B cell (primary cell): ENCODE data around the gene CRAT. TPM values are rescaled to one million over a fixed set of nuclear protein-coding genes. Genes with fewer than 3 reads are reported as not detected.

Experiments used
- ATAC-seq: fragments of 200-7000 bp; cut with Tn5 transposase; one replicate; pipeline ENCODE4 v1.10.0; 2021; ENCODE audit warnings: low read depth, mild to moderate bottlenecking, moderate number of reproducible peaks, moderate library complexity
- CTCF ChIA-PET: fragments of 350-600 bp; sonication (Branson Sonifier 250); formaldehyde crosslinking; loops from one replicate; lab custom pipeline; 2021; ENCODE audit warnings: antibody characterized with exemption, inconsistent platforms; lab: Charles Lee
- POLR2A ChIA-PET: fragments of 350-600 bp; sonication (Branson Sonifier 250); formaldehyde crosslinking; loops from one replicate; lab custom pipeline; 2021; ENCODE audit warnings: antibody characterized with exemption; lab: Charles Lee
- DNase-seq: peaks from one replicate; pipeline ENCODE4 v3.0.0; 2013
- H2AFZ ChIP-seq: 2 replicates; pipeline ENCODE4 v1.6.1; 2012; ENCODE audit warnings: mild to moderate bottlenecking, low read depth, low read length; ENCODE audit not compliant: insufficient read depth, poor library complexity, severe bottlenecking
- H3K27ac ChIP-seq, 2 donors: 1 replicate in 1 of 2; 2 replicates in 1 of 2; pipeline ENCODE4 v1.5.1; 2012 to 2013; ENCODE audit warnings: low read length in 2 of 2, mild to moderate bottlenecking in 2 of 2, moderate library complexity in 1 of 2
- H3K27me3 ChIP-seq, 4 experiments: fragments of 200-600 bp in 1 of 4; sonication (generic) in 1 of 4; replicated peaks in 1 of 4; 1 replicate in 2 of 4; 2 replicates in 2 of 4; pipeline versions ENCODE4 v1.6.1 to v1.7.0; 2013 to 2016; ENCODE audit warnings: low read length in 3 of 4, mild to moderate bottlenecking in 2 of 4, mixed read lengths in 1 of 4, moderate library complexity in 1 of 4; ENCODE audit not compliant: insufficient read depth in 4 of 4, control insufficient read depth in 3 of 4; ENCODE audit errors: control extremely low read depth in 1 of 4
- H3K36me3 ChIP-seq, 2 experiments: replicated peaks in 1 of 2; 1 replicate in 1 of 2; 2 replicates in 1 of 2; pipeline versions ENCODE4 v1.6.1 to v1.7.1; 2013; ENCODE audit warnings: low read length in 1 of 2; ENCODE audit not compliant: insufficient read depth in 2 of 2, control insufficient read depth in 1 of 2; ENCODE audit errors: control extremely low read depth in 1 of 2, extremely low read depth in 1 of 2
- H3K4me1 ChIP-seq, 2 donors: fragments of 200-600 bp in 1 of 2; sonication (generic) in 1 of 2; 1 replicate in 1 of 2; 2 replicates in 1 of 2; pipeline versions ENCODE4 v1.5.1 to v1.6.1; 2013 to 2017; ENCODE audit warnings: low read length in 2 of 2; ENCODE audit not compliant: control insufficient read depth in 2 of 2, insufficient read depth in 2 of 2
- H3K4me2 ChIP-seq: replicated peaks from 2 replicates; pipeline ENCODE3; 2012; ENCODE audit warnings: mild to moderate bottlenecking, low read depth, low read length; ENCODE audit not compliant: poor library complexity, severe bottlenecking
- H3K4me3 ChIP-seq, 5 experiments: fragments of 200-600 bp in 1 of 5; sonication (generic) in 1 of 5; 1 replicate in 3 of 5; 2 replicates in 2 of 5; pipeline versions ENCODE4 v1.5.1 to v1.7.0; 2011 to 2016; ENCODE audit warnings: low read length in 4 of 5, mild to moderate bottlenecking in 4 of 5, low read depth in 2 of 5, control low read depth in 1 of 5, moderate library complexity in 1 of 5; ENCODE audit not compliant: insufficient read depth in 1 of 5; ENCODE audit errors: control extremely low read depth in 1 of 5, extremely low read depth in 1 of 5
- H3K79me2 ChIP-seq: fragments of 200-600 bp; sonication (generic); one replicate; pipeline ENCODE4 v1.6.0; 2016; ENCODE audit warnings: low read length; ENCODE audit not compliant: control insufficient read depth, insufficient read depth
- H3K9ac ChIP-seq: fragments of 200-600 bp; sonication (generic); 2 replicates; pipeline ENCODE4 v1.6.1; 2017; ENCODE audit warnings: mild to moderate bottlenecking, low read length, moderate library complexity
- H3K9me3 ChIP-seq, 3 donors: one replicate each; pipeline versions ENCODE4 v1.6.1 to v1.7.1; 2013; ENCODE audit warnings: low read length in 2 of 3; ENCODE audit not compliant: control insufficient read depth in 2 of 3, insufficient read depth in 1 of 3; ENCODE audit errors: control extremely low read depth in 1 of 3
- H4K20me1 ChIP-seq: 2 replicates; pipeline ENCODE4 v1.6.0; 2012; ENCODE audit warnings: mild to moderate bottlenecking, low read length; ENCODE audit not compliant: insufficient read depth, control insufficient read depth, poor library complexity, severe bottlenecking
- H3K27ac Mint-ChIP-seq: one replicate; pipeline ENCODE4 v1.8.0; 2021; ENCODE audit warnings: mixed read lengths
- H3K27me3 Mint-ChIP-seq: one replicate; pipeline ENCODE4 v1.8.0; 2021; ENCODE audit warnings: mixed read lengths
- H3K4me1 Mint-ChIP-seq: one replicate; pipeline ENCODE4 v1.8.0; 2021; ENCODE audit warnings: mixed read lengths
- H3K4me3 Mint-ChIP-seq: one replicate; pipeline ENCODE4 v1.8.0; 2021; ENCODE audit warnings: mixed read lengths
- H3K9me3 Mint-ChIP-seq: one replicate; pipeline ENCODE4 v1.8.0; 2022; ENCODE audit warnings: mixed read lengths; ENCODE audit not compliant: insufficient read depth
- EZH2 ChIP-seq: IDR thresholded peaks from 2 replicates; pipeline ENCODE4 v1.6.1; 2012; ENCODE audit warnings: borderline replicate concordance, low read depth, mild to moderate bottlenecking, moderate library complexity, low read length; ENCODE audit not compliant: insufficient read depth, poor library complexity, severe bottlenecking
- WGBS: methylation state at CpG from one replicate; pipeline ENCODE4 v1.1.5; 2013; ENCODE audit warnings: missing lambda C conversion rate; ENCODE audit not compliant: insufficient coverage; 5-methylcytosine and 5-hydroxymethylcytosine counted together
- intact Hi-C: fragments of 100-400 bp; cut with micrococcal nuclease; formaldehyde crosslinking; loops from one replicate; pipeline ENCODE4 v1.10.0; 2022
- polyA plus RNA-seq: library from polyadenylated mRNA; depleted of rRNA; stranded (reverse); fragments of >200 nt; gene quantifications from 2 replicates; pipeline ENCODE4 v1.2.3, GENCODE V29; 2012
- total RNA-seq, 2 donors: library from RNA; stranded (reverse); fragments of 120-200 nt in 1 of 2; gene quantifications; 1 replicate in 1 of 2; 2 replicates in 1 of 2; pipeline versions ENCODE4 v1.2.3 to v1.2.4, GENCODE V29; 2013 to 2022
- TF ChIP-seq, protein P1 (sequence below): fragments of 200-600 bp; IDR thresholded peaks from one replicate; pipeline ENCODE4 v1.8.0; 2022; ENCODE audit warnings: antibody characterized with exemption, mild to moderate bottlenecking

Gene CRAT
- total and polyA plus RNA-seq, 2 donors (not counting 1 experiment from before 2014, with no cell fraction given): 8.0 to 14.1 TPM

DNA sequence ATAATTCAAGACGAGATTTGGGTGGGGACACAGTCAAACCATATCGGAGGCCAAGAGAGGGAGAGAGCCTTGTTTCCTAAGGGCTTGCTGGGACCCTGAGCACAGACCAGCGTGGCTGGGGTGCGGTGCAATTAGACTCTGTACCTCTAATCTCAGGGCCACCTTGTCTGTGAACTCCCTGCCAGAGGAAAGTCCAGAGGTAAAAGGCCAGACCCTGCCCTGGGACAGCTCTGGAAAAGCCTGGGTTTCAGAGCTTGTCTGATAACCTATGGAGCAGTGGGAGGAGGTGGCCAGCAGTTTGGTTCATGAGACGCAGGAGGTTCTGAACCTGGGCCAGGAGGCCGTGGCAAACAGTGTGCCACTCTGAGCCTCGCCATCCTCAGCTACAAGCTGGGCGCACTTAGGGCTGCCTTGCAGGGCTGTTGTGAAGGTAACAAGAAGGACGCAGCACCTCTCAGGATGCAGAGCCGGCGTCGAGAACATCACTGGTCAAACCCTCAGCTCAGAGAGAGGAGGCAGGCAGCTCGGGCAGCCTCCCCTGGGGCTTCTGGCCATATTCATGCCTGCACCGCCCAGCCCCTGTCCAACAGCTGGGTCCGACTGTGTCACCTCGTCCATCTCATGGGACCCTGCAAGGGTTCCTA, 34.5 kb downstream of the CRAT start:
- H3K4me3 ChIP-seq: no peak overlapping the region
- H3K79me2 ChIP-seq: peaks cover 4% of the 10 kb centered on the region
- Mint-ChIP-seq H3K9me3 (no peaks in the 10 kb centered on the region), H3K27me3 (no peaks in the 10 kb centered on the region), H3K4me3 (no peak overlapping the region), H3K27ac (no peak overlapping the region), H3K4me1 (peaks cover 15% of the 10 kb centered on the region)
- ChIA-PET CTCF (interaction anchor here (1.1 kb wide), 1 partner anchor 67 kb away, joined by 3 read pairs; no protein-coding TSS in a partner anchor), POLR2A (interaction anchor here (0.6 kb wide), 1 partner anchor 1197 kb away, joined by 3 read pairs; no protein-coding TSS in a partner anchor)
- no peaks in the 10 kb centered on the region for H4K20me1 ChIP-seq
- H3K4me2 ChIP-seq: no peak overlapping the region
- no peaks in the 10 kb centered on the region for H3K27me3 ChIP-seq
- H2AFZ ChIP-seq: no peak overlapping the region
- H3K27ac ChIP-seq: no peak overlapping the region
- no peak for DNase-seq
- WGBS: 95% methylated on average over 16 of the region's 16 CpGs
- intact Hi-C loops: no loop called here
- no peak for TF ChIP-seq EZH2
- TF ChIP-seq, protein P1, sequence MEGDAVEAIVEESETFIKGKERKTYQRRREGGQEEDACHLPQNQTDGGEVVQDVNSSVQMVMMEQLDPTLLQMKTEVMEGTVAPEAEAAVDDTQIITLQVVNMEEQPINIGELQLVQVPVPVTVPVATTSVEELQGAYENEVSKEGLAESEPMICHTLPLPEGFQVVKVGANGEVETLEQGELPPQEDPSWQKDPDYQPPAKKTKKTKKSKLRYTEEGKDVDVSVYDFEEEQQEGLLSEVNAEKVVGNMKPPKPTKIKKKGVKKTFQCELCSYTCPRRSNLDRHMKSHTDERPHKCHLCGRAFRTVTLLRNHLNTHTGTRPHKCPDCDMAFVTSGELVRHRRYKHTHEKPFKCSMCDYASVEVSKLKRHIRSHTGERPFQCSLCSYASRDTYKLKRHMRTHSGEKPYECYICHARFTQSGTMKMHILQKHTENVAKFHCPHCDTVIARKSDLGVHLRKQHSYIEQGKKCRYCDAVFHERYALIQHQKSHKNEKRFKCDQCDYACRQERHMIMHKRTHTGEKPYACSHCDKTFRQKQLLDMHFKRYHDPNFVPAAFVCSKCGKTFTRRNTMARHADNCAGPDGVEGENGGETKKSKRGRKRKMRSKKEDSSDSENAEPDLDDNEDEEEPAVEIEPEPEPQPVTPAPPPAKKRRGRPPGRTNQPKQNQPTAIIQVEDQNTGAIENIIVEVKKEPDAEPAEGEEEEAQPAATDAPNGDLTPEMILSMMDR: no peak
- no peak for ATAC-seq
- H3K9ac ChIP-seq: no peak overlapping the region
- no peaks in the 10 kb centered on the region for H3K9me3 ChIP-seq
- peaks cover 6 to 14% of the 10 kb centered on the region in 2 donors for H3K4me1 ChIP-seq
- no peaks in the 10 kb centered on the region for H3K36me3 ChIP-seq

DNA sequence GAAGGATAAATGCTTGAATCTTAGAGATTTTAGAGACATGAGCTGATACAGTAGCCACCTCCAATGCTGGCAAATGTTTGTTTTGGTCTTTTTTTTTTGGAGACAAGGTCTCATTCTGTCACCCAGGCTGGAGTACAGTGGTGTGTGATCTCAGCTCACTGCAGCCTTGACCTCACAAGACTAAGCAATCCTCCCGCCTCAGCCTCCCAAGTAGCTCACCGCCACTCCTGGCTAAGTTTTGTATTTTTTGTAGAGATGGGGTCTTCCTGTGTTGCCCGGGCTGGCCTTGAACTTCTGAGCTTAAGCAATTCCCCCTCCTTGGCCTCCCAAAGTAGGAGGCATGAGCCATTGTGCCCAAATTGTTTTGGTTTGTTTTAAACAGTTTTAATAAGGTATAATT, 36.5 kb downstream of the CRAT start:
- H3K4me1 Mint-ChIP-seq: peaks cover 14% of the 10 kb centered on the region
- Histone ChIP-seq H3K27ac (no peak overlapping the region), H3K4me1 (peaks cover 14 to 23% of the 10 kb centered on the region in 2 donors), H3K27me3 (no peaks in the 10 kb centered on the region), H3K9ac (no peak overlapping the region), H4K20me1 (no peaks in the 10 kb centered on the region), H3K36me3 (no peaks in the 10 kb centered on the region), H3K4me2 (no peak overlapping the region), H3K79me2 (no peaks in the 10 kb centered on the region), H3K9me3 (no peaks in the 10 kb centered on the region), H2AFZ (no peak overlapping the region), H3K4me3 (no peak overlapping the region)
- H3K27me3 Mint-ChIP-seq: no peaks in the 10 kb centered on the region
- POLR2A ChIA-PET: no interaction called here
- no CpG with 5 or more reads among the region's 3 CpGs for WGBS
- CTCF ChIA-PET: interaction anchor here (0.6 to 1.1 kb wide), 6 partner anchors 9 to 1079 kb away, joined by 3 to 5 read pairs (median 3); partner anchors contain the start of gene SH3GLB2
- DNase-seq (no peak), ATAC-seq (no peak)
- no peak overlapping the region for H3K4me3 Mint-ChIP-seq
- TF ChIP-seq, protein P1: no peak
- TF ChIP-seq EZH2: no peak
- no peak overlapping the region for H3K27ac Mint-ChIP-seq
- intact Hi-C loops: no loop called here
- no peaks in the 10 kb centered on the region for H3K9me3 Mint-ChIP-seq
